Measurements from ENCODE around the gene TMEM9B.
"Not testable (repeated sequence)": the region's sequence is repeated elsewhere in the genome, so short reads cannot be mapped to it uniquely, and the experiment has no call there.

TMEM9B gene

GRCh38 chr11:8964324-8965320 is at the start of gene TMEM9B:
TMEM9B (minus strand) TSS chr11:8964442; CDS start chr11:8964313, 129 bp downstream.
- DNase-seq: peak; percentile 76

- DNase-seq: no peak
Measured at GRCh38 chr11:9013373-9013772, 49.1 kb upstream of the TMEM9B start.

GRCh38 chr11:9009538-9009937 is 45.3 kb upstream of the TMEM9B start:
- DNase-seq: not testable (repeated sequence)

GRCh38 chr11:9008661-9009060 is 44.4 kb upstream of the TMEM9B start:
- no peak for DNase-seq

- DNase-seq: no peak
Measured at GRCh38 chr11:9008011-9008550, 43.8 kb upstream of the TMEM9B start.

- DNase-seq: no peak
Measured at GRCh38 chr11:9005087-9005486, 40.8 kb upstream of the TMEM9B start.

- DNase-seq: no peak
Measured at GRCh38 chr11:9004183-9004926, 40.1 kb upstream of the TMEM9B start.

- DNase-seq: peak; percentile 82
Measured at GRCh38 chr11:9003573-9004182, 39.4 kb upstream of the TMEM9B start, which contains the start of gene NRIP3. NRIP3 (minus strand) TSS chr11:9004001; CDS start chr11:9003935, 66 bp downstream.

GRCh38 chr11:9002920-9003572 is 38.8 kb upstream of the TMEM9B start:
- DNase-seq: no peak

GRCh38 chr11:9001736-9002135 is 37.5 kb upstream of the TMEM9B start:
- DNase-seq: peak; percentile 57

GRCh38 chr11:8998017-8998416 is 33.8 kb upstream of the TMEM9B start:
- DNase-seq: no peak

GRCh38 chr11:8997451-8997850 is 33.2 kb upstream of the TMEM9B start:
- DNase-seq: no peak

GRCh38 chr11:8989453-8989852 is 25.2 kb upstream of the TMEM9B start:
- no peak for DNase-seq

- no peak for DNase-seq
Measured at GRCh38 chr11:8988329-8989234, 24.3 kb upstream of the TMEM9B start.

GRCh38 chr11:8987446-8987845 is 23.2 kb upstream of the TMEM9B start:
- no peak for DNase-seq

GRCh38 chr11:8986772-8987171 is 22.5 kb upstream of the TMEM9B start:
- not testable (repeated sequence) for DNase-seq

GRCh38 chr11:8985462-8985861 is 21.2 kb upstream of the TMEM9B start:
- DNase-seq: no peak

GRCh38 chr11:8983552-8983951 is 19.3 kb upstream of the TMEM9B start:
- DNase-seq: no peak

GRCh38 chr11:8980485-8980884 is 16.2 kb upstream of the TMEM9B start:
- DNase-seq: no peak

GRCh38 chr11:8979365-8979764 is 15.1 kb upstream of the TMEM9B start:
- DNase-seq: not testable (repeated sequence)

- no peak for DNase-seq
Measured at GRCh38 chr11:8973121-8973520, 8.9 kb upstream of the TMEM9B start.
